AG04450 (cell line): ENCODE results near the gene CEP128. TPM values are rescaled to one million over a fixed set of nuclear protein-coding genes. Genes with fewer than 3 reads are reported as not detected.

Experiments
- CTCF ChIA-PET: fragments of 300-600, 350-600 bp; formaldehyde crosslinking; extraction: SDS; loops from one replicate; lab custom pipeline; 2022; ENCODE audit warnings: antibody characterized with exemption, inconsistent platforms; lab: Charles Lee
- POLR2A ChIA-PET: fragments of 350-600 bp; formaldehyde crosslinking; extraction: SDS; loops from one replicate; lab custom pipeline; 2021; ENCODE audit warnings: antibody characterized with exemption, inconsistent platforms; lab: Yijun Ruan, JAX
- DNase-seq: peaks from one replicate; pipeline ENCODE4 v3.0.0-alpha.2; 2011; ENCODE audit warnings: low read depth, low spot score
- H3K27ac ChIP-seq: one replicate; pipeline ENCODE4 v1.5.1; 2012; ENCODE audit warnings: low read depth, low read length, control low read depth
- H3K27me3 ChIP-seq: one replicate; pipeline ENCODE4 v1.6.0; 2012; ENCODE audit warnings: low read length; ENCODE audit not compliant: control insufficient read depth, insufficient read depth
- H3K4me3 ChIP-seq: 2 replicates; pipeline ENCODE4 v1.5.1; 2011; ENCODE audit warnings: mild to moderate bottlenecking, low read depth, low read length, control low read depth
- H3K9me3 ChIP-seq: 2 replicates; pipeline ENCODE4 v1.5.1; 2012; ENCODE audit warnings: low read length; ENCODE audit not compliant: control insufficient read depth, insufficient read depth
- CTCF ChIP-seq: IDR thresholded peaks from 2 replicates; pipeline ENCODE4 v1.5.1; 2011; ENCODE audit warnings: low read depth, low read length, control low read depth, inconsistent platforms
- polyA plus RNA-seq: library from polyadenylated mRNA; depleted of rRNA; stranded (reverse); fragments of >200 nt; gene quantifications from 2 replicates; pipeline ENCODE4 v1.2.3, GENCODE V29; 2011

CEP128 gene
- polyA plus RNA-seq, 1 experiment = 1.8 TPM

GRCh38 chr14:80565001-80565400, 376.5 kb downstream of the CEP128 start:
- Histone ChIP-seq H3K9me3 (no peaks in the 10 kb centered on the region), H3K27me3 (no peaks in the 10 kb centered on the region), H3K4me3 (no peak overlapping the region), H3K27ac (no peak overlapping the region)
- POLR2A ChIA-PET = no interaction called here
- no peak for DNase-seq
- no peak for TF ChIP-seq CTCF
- CTCF ChIA-PET = no interaction called here

- no peak overlapping the region for H3K27ac ChIP-seq
- H3K4me3 ChIP-seq = no peak overlapping the region
- CTCF ChIA-PET = no interaction called here
- H3K9me3 ChIP-seq = no peaks in the 10 kb centered on the region
- no peaks in the 10 kb centered on the region for H3K27me3 ChIP-seq
- POLR2A ChIA-PET = no interaction called here
- no peak for DNase-seq
- TF ChIP-seq CTCF = no peak
Observed at GRCh38 chr14:80564051-80564450, 377.5 kb downstream of the CEP128 start.

GRCh38 chr14:80560800-80561657, 380.5 kb downstream of the CEP128 start:
- Histone ChIP-seq H3K9me3 (no peaks in the 10 kb centered on the region), H3K27me3 (no peaks in the 10 kb centered on the region), H3K4me3 (no peak overlapping the region), H3K27ac (no peak overlapping the region)
- POLR2A ChIA-PET = no interaction called here
- DNase-seq = no peak
- no peak for TF ChIP-seq CTCF
- CTCF ChIA-PET = no interaction called here

GRCh38 chr14:80554139-80554538, 387.4 kb downstream of the CEP128 start:
- H3K27me3 ChIP-seq = no peaks in the 10 kb centered on the region
- no peak overlapping the region for H3K27ac ChIP-seq
- no peaks in the 10 kb centered on the region for H3K9me3 ChIP-seq
- ChIA-PET CTCF (no interaction called here), POLR2A (no interaction called here)
- no peak for DNase-seq
- no peak overlapping the region for H3K4me3 ChIP-seq
- no peak for TF ChIP-seq CTCF

GRCh38 chr14:80549141-80549540, 392.4 kb downstream of the CEP128 start:
- ChIA-PET POLR2A (no interaction called here), CTCF (no interaction called here)
- no peak overlapping the region for H3K4me3 ChIP-seq
- no peak overlapping the region for H3K27ac ChIP-seq
- TF ChIP-seq CTCF = no peak
- H3K9me3 ChIP-seq = no peaks in the 10 kb centered on the region
- no peak for DNase-seq
- H3K27me3 ChIP-seq = no peaks in the 10 kb centered on the region
